ENCODE measurements around the gene TSC22D2. TPM values are rescaled to one million over a fixed set of nuclear protein-coding genes. Genes with fewer than 3 reads are reported as not detected.

TSC22D2 gene
- total RNA-seq, 4 donors from 2014 or later, result 19.8 to 59.7 (median 29.5) TPM

GRCh38 chr3:150363420-150363819, 44.7 kb upstream of the TSC22D2 start:
- intact Hi-C loops (cut with DNase I; ENCODE audit: low total_unique reads), result no loop called here
- no peaks in the 10 kb centered on the region for H3K27me3 ChIP-seq
- no peak for DNase-seq
- H3K27ac ChIP-seq, result no peak overlapping the region
- no peak overlapping the region for H3K4me3 ChIP-seq
- no peaks in the 10 kb centered on the region for H3K9me3 ChIP-seq
- TF ChIP-seq POLR2AphosphoS5 (IDR thresholded peaks at IDR 0.05) (no peak), CTCF (IDR thresholded peaks at IDR 0.05) (no peak), POLR2A (IDR thresholded peaks at IDR 0.05) (no peak), EP300 (IDR thresholded peaks at IDR 0.05; ENCODE audit: low read depth) (no peak)
- H3K4me1 ChIP-seq, result no peaks in the 10 kb centered on the region
- H3K36me3 ChIP-seq, result no peaks in the 10 kb centered on the region
- WGBS, 2 donors (ENCODE audit: low coverage in 1 of 2), result 77 to 86% methylated on average over 2 of the region's 2 CpGs
- in situ Hi-C loops (cut with MboI; ENCODE audit: low pct_ligation_motif_present in 1 of 4, low pct_unique_long_range_greater_than_20kb in 1 of 4, low sequenced_read_pairs in 3 of 4), result no loop called here

- in situ Hi-C loops (cut with MboI; ENCODE audit: low pct_ligation_motif_present in 1 of 4, low pct_unique_long_range_greater_than_20kb in 1 of 4, low sequenced_read_pairs in 3 of 4) (no loop called here), intact Hi-C loops (cut with DNase I; ENCODE audit: low total_unique reads) (no loop called here)
- DNase-seq, result no peak
- 50 to 82% methylated on average over 2 to 5 of the region's 5 CpGs for WGBS, 2 donors (ENCODE audit: low coverage in 1 of 2)
- Histone ChIP-seq H3K36me3 (no peaks in the 10 kb centered on the region), H3K4me1 (peaks cover 0 to 3% (median 0%) of the 10 kb centered on the region in 4 donors), H3K9me3 (no peaks in the 10 kb centered on the region), H3K27me3 (no peaks in the 10 kb centered on the region), H3K27ac (no peak overlapping the region), H3K4me3 (no peak overlapping the region)
- no peak for TF ChIP-seq CTCF (IDR thresholded peaks at IDR 0.05)
- no peak for TF ChIP-seq EP300 (IDR thresholded peaks at IDR 0.05; ENCODE audit: low read depth)
- no peak for TF ChIP-seq POLR2A (IDR thresholded peaks at IDR 0.05)
- no peak for TF ChIP-seq POLR2AphosphoS5 (IDR thresholded peaks at IDR 0.05)
Measured at GRCh38 chr3:150365132-150365604, 42.9 kb upstream of the TSC22D2 start.

DNA sequence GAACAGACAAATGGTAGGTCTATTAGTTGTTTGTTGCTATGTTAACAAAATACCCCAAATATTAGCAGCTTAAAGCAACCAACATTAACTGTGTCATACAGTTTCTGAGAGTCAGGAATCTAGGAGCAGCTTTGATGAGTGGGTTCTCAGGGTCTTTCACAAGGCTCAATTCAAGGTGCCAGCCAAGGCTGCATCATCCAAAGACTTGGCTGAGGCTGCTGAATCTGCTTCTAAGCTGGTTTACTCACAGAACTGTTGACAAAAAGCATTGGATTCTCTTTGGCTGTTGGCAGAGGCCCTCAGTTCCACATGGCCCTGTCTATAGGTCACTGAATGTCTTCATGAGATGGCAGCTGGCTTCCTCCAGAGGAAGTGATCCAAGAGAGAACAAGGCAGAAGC, 40.3 kb upstream of the TSC22D2 start:
- DNase-seq, result no peak
- peaks cover 0 to 25% (median 0%) of the 10 kb centered on the region in 4 donors for H3K4me1 ChIP-seq
- intact Hi-C loops (cut with DNase I; ENCODE audit: low total_unique reads) (no loop called here), in situ Hi-C loops (cut with MboI; ENCODE audit: low pct_ligation_motif_present in 1 of 4, low pct_unique_long_range_greater_than_20kb in 1 of 4, low sequenced_read_pairs in 3 of 4) (no loop called here)
- no peaks in the 10 kb centered on the region for H3K27me3 ChIP-seq
- H3K4me3 ChIP-seq, result no peak overlapping the region
- H3K27ac ChIP-seq, result no peak overlapping the region
- TF ChIP-seq POLR2AphosphoS5 (IDR thresholded peaks at IDR 0.05), result no peak
- TF ChIP-seq EP300 (IDR thresholded peaks at IDR 0.05; ENCODE audit: low read depth), result no peak
- TF ChIP-seq POLR2A (IDR thresholded peaks at IDR 0.05), result no peak
- no peaks in the 10 kb centered on the region for H3K9me3 ChIP-seq
- no peaks in the 10 kb centered on the region for H3K36me3 ChIP-seq

GRCh38 chr3:150370122-150370602, 37.9 kb upstream of the TSC22D2 start:
- DNase-seq, result peak; percentile 39
- Histone ChIP-seq H3K4me3 (no peak overlapping the region), H3K27me3 (no peaks in the 10 kb centered on the region), H3K27ac (peak overlapping the region; percentile 79 to 85 (median 84)), H3K4me1 (peaks cover 0 to 25% (median 0%) of the 10 kb centered on the region in 4 donors), H3K9me3 (no peaks in the 10 kb centered on the region), H3K36me3 (no peaks in the 10 kb centered on the region)
- TF ChIP-seq EP300 (IDR thresholded peaks at IDR 0.05; ENCODE audit: low read depth), result no peak
- no peak for TF ChIP-seq POLR2A (IDR thresholded peaks at IDR 0.05)
- peak in 1 of 3 donors; percentile 58 for TF ChIP-seq POLR2AphosphoS5 (IDR thresholded peaks at IDR 0.05)
- no peak for TF ChIP-seq CTCF (IDR thresholded peaks at IDR 0.05)
- intact Hi-C loops (cut with DNase I; ENCODE audit: low total_unique reads) (loop anchor here (5.0 kb wide), 1 partner anchor 37 kb away; the partner anchor contains the start of gene TSC22D2), in situ Hi-C loops (cut with MboI; ENCODE audit: low pct_ligation_motif_present in 1 of 4, low pct_unique_long_range_greater_than_20kb in 1 of 4, low sequenced_read_pairs in 3 of 4) (no loop called here)
- WGBS, 2 donors (ENCODE audit: low coverage in 1 of 2), result 73 to 79% methylated on average over 3 to 4 of the region's 4 CpGs
